HepG2 (cell line): ENCODE results near the gene SETD3.

Experiments used
- KDM4B ChIP-seq: sonication (generic); formaldehyde crosslinking; IDR thresholded peaks from 2 replicates; pipeline ENCODE4 v1.4.0; 2020; ENCODE audit warnings: missing genetic modification reagents
- MIXL1 ChIP-seq: IDR thresholded peaks from 2 replicates; pipeline ENCODE4 v1.6.1; 2016
- PCBP1 ChIP-seq: fragments of 200-400 bp; formaldehyde crosslinking; IDR thresholded peaks from 2 replicates; pipeline ENCODE4 v1.6.1; 2017; ENCODE audit warnings: mild to moderate bottlenecking, low read depth, low read length, borderline replicate concordance
- TCF12 ChIP-seq, 2 experiments: fragments of 450-650 bp in 1 of 2; sonication (generic) in 1 of 2; formaldehyde crosslinking in 1 of 2; IDR thresholded peaks; 2 replicates each; pipeline versions ENCODE4 v1.6.1 to v1.8.0; 2017 to 2022; ENCODE audit warnings: antibody characterized with exemption in 1 of 2, mild to moderate bottlenecking in 1 of 2, missing genetic modification reagents in 1 of 2, moderate library complexity in 1 of 2
- YY1 ChIP-seq: IDR thresholded peaks from 2 replicates; pipeline ENCODE4 v1.6.1; 2011; ENCODE audit warnings: low read length, low read depth, moderate library complexity, mild to moderate bottlenecking; ENCODE audit not compliant: insufficient read depth, insufficient replicate concordance
- ZBTB21 ChIP-seq: sonication (generic); formaldehyde crosslinking; IDR thresholded peaks from 2 replicates; pipeline ENCODE4 v1.4.0; 2020; ENCODE audit warnings: missing genetic modification reagents
- ZNF124 ChIP-seq: sonication (generic); formaldehyde crosslinking; IDR thresholded peaks from 2 replicates; pipeline ENCODE4 v1.4.0; 2020; ENCODE audit warnings: missing genetic modification reagents
- ZNF724P ChIP-seq: sonication (generic); formaldehyde crosslinking; IDR thresholded peaks from 2 replicates; pipeline ENCODE4 v1.8.0; 2022; ENCODE audit warnings: missing genetic modification reagents, borderline replicate concordance
- ZNF780A ChIP-seq: sonication (generic); formaldehyde crosslinking; IDR thresholded peaks from 2 replicates; pipeline ENCODE4 v1.8.0; 2022; ENCODE audit warnings: mild to moderate bottlenecking, missing genetic modification reagents, moderate library complexity
- TF ChIP-seq, protein P1 (sequence below): IDR thresholded peaks from 2 replicates; pipeline ENCODE4 v1.6.1; 2016; ENCODE audit warnings: low read depth, borderline replicate concordance
- TF ChIP-seq, protein P2 (sequence below): sonication (generic); formaldehyde crosslinking; IDR thresholded peaks from 2 replicates; pipeline ENCODE4 v1.5.1; 2020; ENCODE audit warnings: missing genetic modification reagents, mild to moderate bottlenecking, borderline replicate concordance

DNA sequence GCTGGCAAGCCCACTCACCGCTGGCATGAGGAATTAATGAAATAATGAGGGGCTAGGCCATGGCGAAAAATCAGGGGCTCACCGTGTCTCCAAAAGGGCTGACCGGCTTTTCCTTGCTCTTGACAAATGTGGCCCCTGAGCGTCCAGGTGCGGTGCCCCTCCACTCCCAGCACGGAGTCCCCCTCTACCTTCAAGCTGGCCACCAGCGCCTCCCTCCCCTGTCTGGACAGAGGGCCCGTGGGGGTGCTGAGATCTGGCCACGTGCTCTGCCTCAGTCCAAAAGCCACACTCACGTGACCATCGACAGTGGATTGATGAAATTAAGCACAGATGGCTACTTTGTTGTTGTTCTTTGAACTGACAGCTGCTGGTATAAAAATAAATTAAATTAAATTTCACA, 129.9 kb downstream of the SETD3 start:
- TF ChIP-seq MIXL1 (CRISPR knock-in tag) = no peak
- TF ChIP-seq ZNF124 = no peak
- no peak for TF ChIP-seq YY1
- TF ChIP-seq TCF12 (IDR thresholded peaks at IDR 0.05) = no peak
- TF ChIP-seq TCF12 (CRISPR knock-in tag; IDR thresholded peaks at IDR 0.05) = no peak
- TF ChIP-seq, protein P1, sequence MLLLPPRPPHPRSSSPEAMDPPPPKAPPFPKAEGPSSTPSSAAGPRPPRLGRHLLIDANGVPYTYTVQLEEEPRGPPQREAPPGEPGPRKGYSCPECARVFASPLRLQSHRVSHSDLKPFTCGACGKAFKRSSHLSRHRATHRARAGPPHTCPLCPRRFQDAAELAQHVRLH = no peak
- TF ChIP-seq ZBTB21 (CRISPR knock-in tag) = no peak
- no peak for TF ChIP-seq KDM4B
- TF ChIP-seq ZNF724P (CRISPR knock-in tag) = no peak
- TF ChIP-seq, protein P2, sequence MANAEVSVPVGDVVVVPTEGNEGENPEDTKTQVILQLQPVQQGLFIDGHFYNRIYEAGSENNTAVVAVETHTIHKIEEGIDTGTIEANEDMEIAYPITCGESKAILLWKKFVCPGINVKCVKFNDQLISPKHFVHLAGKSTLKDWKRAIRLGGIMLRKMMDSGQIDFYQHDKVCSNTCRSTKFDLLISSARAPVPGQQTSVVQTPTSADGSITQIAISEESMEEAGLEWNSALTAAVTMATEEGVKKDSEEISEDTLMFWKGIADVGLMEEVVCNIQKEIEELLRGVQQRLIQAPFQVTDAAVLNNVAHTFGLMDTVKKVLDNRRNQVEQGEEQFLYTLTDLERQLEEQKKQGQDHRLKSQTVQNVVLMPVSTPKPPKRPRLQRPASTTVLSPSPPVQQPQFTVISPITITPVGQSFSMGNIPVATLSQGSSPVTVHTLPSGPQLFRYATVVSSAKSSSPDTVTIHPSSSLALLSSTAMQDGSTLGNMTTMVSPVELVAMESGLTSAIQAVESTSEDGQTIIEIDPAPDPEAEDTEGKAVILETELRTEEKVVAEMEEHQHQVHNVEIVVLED = no peak
- TF ChIP-seq ZNF780A = no peak
- no peak for TF ChIP-seq PCBP1
